GM18499 (cell line): ENCODE data around the gene KCNJ3.
"Not testable (repeated sequence)": the region's sequence is repeated elsewhere in the genome, so short reads cannot be mapped to it uniquely, and the experiment has no call there.

Experiments
- ATAC-seq: cut with Tn5 transposase; IDR thresholded peaks from one replicate; pipeline ENCODE4 v1.9.1; 2021; ENCODE audit warnings: moderate number of reproducible peaks; ENCODE audit not compliant: insufficient read depth, unreplicated experiment

KCNJ3 gene

DNA sequence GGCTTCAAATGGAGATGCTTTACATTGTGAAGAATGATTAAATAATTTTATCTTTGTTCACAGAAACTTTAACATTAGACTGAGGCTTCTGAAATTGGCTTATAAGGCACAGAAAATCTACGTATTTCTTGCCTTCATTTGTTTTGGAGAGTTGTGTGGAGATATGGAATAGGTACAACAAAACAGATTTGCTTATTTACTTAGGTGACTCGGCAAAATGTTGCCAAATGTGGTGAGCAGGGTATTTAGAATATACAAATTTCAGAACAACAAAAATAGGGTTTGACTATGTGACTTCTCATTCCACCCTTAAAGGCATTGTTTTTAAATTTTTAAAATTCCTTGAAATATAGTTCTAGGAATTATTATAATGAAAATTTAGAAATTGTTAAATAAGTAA, 134.2 kb downstream of the KCNJ3 start:
- ATAC-seq: no peak

DNA sequence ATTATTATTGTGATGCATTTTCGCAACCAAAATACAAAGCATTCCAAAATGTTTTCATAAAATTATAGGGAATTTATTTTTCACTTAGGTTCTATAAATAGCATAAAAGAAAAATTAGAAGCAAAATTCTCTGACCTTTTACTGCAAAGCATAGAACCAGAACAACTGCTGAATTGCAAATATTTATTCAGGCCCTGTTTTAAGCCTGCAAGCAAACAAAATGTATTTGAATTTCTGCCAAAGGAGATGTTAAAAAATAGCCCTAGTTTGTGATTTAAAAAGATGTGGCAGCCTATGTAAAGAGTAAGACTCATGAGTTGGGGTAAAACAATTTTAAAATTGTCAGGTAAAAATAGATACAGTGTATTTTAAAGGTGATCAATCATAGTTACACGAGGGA, 138.1 kb downstream of the KCNJ3 start:
- no peak for ATAC-seq

DNA sequence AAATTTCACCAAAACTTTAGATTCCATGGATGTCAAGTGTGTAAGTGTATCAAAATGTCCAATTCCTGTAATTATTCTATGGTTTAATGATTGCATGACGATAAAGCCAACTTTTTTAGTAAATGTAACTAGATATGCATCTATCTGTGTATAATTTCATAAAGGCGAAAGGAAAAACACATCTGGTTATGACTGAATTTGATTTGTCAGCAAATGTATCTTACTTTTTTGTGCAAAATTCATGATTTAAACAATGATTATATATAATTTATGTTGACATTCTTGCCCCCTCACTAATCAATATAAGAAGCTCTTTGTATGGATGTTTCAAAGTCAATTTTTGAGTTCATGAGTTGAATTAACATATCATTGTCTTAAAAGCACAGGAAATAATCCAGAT, 138.5 kb downstream of the KCNJ3 start:
- no peak for ATAC-seq

DNA sequence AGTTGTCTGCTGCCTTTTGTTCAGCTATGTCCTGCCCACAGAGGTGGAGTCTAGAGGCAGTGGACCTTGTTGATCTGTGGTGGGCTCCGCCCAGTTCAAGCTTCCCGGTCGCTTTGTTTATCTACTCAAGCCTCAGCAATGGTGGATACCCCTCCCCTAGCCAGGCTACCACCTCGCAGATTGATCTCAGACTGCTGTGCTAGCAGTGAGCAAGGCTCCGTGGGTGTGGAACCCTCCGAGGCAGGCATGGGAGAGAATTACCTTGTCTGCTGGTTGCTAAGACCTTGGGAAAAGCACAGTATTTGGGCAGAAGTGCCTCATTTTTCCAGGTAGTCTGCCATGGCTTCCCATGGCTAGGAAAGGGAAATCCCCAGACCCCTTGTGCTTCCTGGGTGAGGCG, 146.0 kb downstream of the KCNJ3 start:
- no peak for ATAC-seq

DNA sequence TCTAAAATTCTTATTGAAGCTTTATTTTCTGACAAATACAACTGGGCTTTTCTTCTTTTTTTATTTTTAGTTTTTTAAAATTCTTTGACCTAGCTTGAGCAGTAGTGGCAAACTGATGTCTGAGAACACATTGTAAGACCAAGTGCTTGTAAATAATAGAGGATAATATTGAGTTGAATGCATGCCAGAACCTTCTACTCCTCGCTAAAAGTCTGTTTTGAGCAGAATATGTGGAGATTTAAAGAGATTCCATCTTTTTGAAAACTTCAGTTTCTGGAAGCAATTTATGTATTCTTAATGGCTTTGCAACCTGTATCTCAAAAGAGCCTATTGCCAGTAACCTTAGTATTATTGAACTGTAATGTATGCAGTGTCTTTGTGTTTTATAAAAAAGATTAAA, 148.3 kb downstream of the KCNJ3 start:
- ATAC-seq: no peak

DNA sequence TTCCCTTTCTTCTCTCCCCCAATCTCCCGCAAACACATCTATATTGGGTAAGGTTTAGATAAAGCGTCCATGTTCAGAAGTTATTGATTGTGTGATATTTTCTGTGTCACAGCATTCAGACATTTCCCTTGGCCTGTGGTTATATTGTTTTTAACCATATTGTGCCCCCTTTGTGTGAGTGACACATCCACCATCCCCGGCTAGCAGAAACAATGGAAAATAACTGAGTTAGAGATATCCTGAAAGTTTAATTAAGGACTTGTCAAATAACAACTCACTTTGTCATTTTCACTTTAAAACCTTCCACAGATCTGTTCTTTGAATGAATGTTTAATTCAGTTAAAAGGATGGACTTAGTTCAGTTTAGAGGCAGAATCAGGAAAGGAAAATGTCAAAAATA, 151.0 kb downstream of the KCNJ3 start:
- no peak for ATAC-seq

DNA sequence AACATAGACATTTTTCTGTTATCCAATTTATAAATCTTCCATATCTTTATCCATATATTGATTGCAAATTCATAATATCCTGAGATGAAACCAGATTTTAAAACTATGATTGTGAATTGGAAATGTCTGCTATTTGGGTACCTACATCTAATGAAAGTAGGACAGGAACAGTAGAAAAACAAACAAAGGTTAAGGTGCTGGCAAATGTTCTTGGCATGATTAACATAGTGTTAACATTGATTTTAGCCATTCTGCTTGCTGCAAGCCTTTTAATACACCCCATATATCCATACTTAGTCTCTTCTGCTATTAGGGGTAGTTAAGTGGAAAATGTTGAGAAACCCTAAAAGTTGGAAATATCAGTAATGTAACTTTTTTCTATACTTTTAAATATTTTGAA, 152.0 kb downstream of the KCNJ3 start:
- ATAC-seq: no peak

DNA sequence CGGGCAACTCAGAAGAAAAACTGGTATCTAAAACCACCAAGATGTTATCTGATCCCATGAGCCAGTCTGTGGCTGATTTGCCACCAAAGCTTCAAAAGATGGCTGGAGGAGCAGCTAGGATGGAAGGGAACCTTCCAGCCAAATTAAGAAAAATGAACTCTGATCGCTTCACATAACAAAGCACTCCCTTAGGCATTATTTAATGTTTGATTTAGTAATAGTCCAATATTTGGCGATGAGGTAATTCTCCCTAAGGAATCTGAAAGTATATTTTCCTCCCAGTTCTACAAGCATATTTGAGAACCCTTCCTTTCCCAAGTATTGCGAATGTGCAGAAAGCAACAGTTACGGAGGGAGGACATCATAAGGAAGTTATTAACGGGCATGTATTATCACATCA, 156.6 kb downstream of the KCNJ3 start:
- ATAC-seq: no peak

DNA sequence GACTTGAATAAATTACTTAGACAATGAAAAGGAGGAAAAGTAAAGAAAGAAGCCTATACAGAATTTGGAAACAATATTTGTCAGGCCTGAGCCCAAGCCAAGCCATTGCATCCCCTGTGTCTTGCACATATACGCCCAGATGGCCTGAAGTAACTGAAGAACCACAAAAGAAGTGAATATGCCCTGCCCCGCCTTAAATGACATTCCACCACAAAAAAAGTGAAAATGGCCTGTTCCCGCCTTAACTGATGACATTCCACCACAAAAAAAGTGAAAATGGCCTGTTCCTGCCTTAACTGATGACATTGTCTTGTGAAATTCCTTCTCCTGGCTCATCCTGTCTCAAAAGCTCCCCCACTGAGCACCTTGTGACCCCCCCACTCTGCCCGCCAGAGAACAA, 168.7 kb downstream of the KCNJ3 start:
- ATAC-seq: not testable (repeated sequence)

DNA sequence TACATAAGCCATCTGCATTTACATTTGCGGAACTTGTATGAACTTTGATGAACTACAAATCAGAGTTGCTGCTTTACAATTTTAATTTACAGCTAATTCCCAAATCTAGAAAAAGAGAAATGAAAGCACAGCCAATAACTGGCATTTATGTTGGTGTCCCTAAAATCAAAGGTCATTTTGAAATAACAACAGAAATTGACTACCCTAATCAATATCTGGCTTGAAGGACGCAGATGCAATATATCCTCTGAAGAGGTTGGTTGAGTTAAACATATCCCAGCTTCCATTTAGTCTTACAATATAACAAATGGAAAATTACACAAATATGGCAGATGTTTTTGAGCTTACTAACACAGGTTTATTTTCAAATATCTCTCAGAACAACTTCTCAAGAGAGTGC, 177.5 kb downstream of the KCNJ3 start:
- no peak for ATAC-seq

DNA sequence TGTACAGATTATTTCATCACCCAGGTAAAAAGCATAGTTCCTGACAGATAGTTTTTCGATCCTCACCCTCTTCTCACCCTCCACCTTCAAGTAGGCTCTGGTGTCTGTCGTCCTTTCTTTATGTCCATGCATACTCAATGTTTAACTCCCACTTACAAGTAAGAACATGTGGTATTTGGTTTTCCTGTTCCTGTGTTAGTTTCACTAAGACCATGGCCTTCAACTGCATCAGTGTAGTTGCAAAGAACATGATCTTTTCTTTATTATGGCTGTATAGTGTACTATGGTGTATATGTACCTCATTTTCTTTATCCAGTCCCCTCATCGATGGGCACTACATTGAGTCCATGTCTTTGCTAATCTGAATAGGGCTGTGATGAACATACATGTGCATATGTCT, 184.2 kb downstream of the KCNJ3 start:
- ATAC-seq: no peak

DNA sequence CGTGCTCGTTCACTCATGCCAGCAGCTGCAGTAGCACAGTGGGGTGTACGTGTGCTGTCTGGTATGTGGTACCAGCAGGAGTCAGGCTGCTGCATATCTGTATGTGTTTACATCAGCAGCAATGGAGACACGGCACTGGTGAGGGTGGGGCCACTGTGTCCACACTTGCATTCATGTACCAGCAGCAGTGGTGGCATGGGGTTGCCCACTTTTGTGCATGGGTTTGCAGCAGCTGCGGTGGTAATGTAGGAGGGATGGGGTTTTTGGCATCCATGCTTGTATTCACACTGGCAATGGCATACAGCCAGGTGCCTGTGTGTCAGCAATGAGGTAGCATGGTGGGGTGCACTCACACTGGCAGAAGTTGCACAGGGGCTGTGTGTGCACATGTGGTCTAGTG, 187.8 kb downstream of the KCNJ3 start:
- ATAC-seq: no peak

DNA sequence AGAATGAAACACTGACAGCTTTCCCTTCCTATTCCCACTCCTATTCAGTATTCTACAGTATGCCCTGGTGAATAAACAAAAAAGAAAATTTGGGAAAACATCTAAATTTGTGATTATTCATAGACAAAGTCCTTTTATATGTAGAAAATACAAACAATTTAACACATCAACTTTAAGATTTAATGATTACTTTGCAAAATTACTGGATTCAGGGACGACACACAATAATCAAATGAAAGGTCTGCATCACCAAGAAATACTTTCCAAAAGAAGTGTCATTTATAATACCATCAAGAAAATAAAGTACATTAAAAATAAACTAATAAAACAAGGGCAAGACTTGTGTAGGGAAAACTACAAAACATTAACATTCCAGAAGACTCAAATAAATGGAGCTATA, 199.8 kb downstream of the KCNJ3 start:
- no peak for ATAC-seq

DNA sequence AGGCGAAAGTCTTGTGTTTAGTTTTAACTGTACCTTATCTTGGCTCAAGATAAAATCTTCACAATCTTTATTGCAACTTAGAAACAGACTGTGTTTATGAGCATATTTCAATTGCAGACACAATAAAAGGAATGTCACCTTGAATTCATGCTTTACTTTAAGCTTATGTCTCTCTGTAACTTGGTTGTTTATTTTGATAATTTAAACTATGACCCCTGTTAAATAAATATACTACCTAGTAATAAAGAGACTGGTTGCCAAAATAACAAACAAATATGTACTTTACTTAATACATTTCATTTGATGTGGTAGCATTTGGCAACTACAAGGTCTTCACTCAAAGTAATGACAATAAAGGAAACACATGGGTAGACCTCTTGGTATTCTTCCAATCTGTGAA, 202.6 kb downstream of the KCNJ3 start:
- no peak for ATAC-seq
